ENCODE data around the gene SEMA4C.

DNA sequence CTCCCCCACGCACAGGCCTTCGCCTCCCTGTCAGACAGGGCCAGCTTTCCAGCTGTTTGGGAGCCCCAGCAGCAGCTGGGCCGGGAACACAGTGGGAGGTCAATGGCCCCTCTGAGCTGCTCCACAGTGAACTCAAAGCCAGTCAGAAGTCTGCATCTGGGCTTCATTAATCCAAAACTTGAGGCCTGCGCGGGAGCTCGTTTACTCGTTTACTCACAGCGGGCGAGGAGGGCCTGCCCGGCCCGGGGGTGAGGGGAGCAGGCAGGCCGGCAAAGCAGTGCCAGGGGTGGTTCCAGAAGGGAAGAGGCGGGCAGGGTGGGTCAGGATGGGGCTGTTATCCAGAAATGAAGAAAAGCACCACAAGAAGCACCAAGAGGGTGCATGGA is 36.8 kb upstream of the SEMA4C start:
- no peak for TF ChIP-seq POLR2AphosphoS5 (IDR thresholded peaks at IDR 0.05; ENCODE audit: low read depth, low read length)
- no peak for TF ChIP-seq REST (IDR thresholded peaks at IDR 0.05; ENCODE audit: insufficient read depth in 1 of 2, low read depth in 2 of 2, low read length in 1 of 2)
